ENCODE data around the gene WWC2. TPM values are rescaled to one million over a fixed set of nuclear protein-coding genes. Genes with fewer than 3 reads are reported as not detected.

WWC2 gene
- total RNA-seq, 2 experiments from 2014 or later: not detected

GRCh38 chr4:183285886-183286285 lies 186.8 kb downstream of the WWC2 start:
- Histone ChIP-seq H3K27ac (ENCODE audit: low read depth, low read length, poor library complexity, severe bottlenecking) (no peak overlapping the region), H3K4me1 (ENCODE audit: insufficient read depth, low read length, poor library complexity, severe bottlenecking) (no peaks in the 10 kb centered on the region), H3K36me3 (ENCODE audit: insufficient read depth, low read length) (no peaks in the 10 kb centered on the region), H3K9me3 (ENCODE audit: low read length) (no peaks in the 10 kb centered on the region), H2AFZ (ENCODE audit: low read length) (no peak overlapping the region), H3K4me2 (ENCODE audit: low read length) (no peak overlapping the region), H3K4me3 (ENCODE audit: low read depth, low read length, poor library complexity, severe bottlenecking) (no peak overlapping the region), H4K20me1 (ENCODE audit: insufficient read depth, low read length) (no peaks in the 10 kb centered on the region), H3K79me2 (ENCODE audit: insufficient read depth, low read depth, low read length) (no peaks in the 10 kb centered on the region), H3K9me2 (ENCODE audit: insufficient read depth, low read length) (no peaks in the 10 kb centered on the region)
- CTCF ChIA-PET (ENCODE audit: unreplicated experiment): no interaction called here
- no peak for DNase-seq (ENCODE audit: low spot score)
- TF ChIP-seq CTCF (conservative IDR thresholded peaks at IDR 0.05; ENCODE audit: low read length): no peak
- TF ChIP-seq EZH2phosphoT487 (IDR thresholded peaks at IDR 0.05; ENCODE audit: borderline replicate concordance, low read depth, low read length): no peak
- intact Hi-C loops (cut with micrococcal nuclease; ENCODE audit: unreplicated experiment): no loop called here
- POLR2A ChIA-PET: no interaction called here
- BruUV-seq (replicated peaks): no TSS peak

- POLR2A ChIA-PET: no interaction called here
- CTCF ChIA-PET (ENCODE audit: unreplicated experiment): no interaction called here
- no peaks in the 10 kb centered on the region for H3K79me2 ChIP-seq (ENCODE audit: insufficient read depth, low read depth, low read length)
- no peaks in the 10 kb centered on the region for H3K4me1 ChIP-seq (ENCODE audit: insufficient read depth, low read length, poor library complexity, severe bottlenecking)
- intact Hi-C loops (cut with micrococcal nuclease; ENCODE audit: unreplicated experiment): no loop called here
- DNase-seq (ENCODE audit: low spot score): no peak
- H3K27ac ChIP-seq (ENCODE audit: low read depth, low read length, poor library complexity, severe bottlenecking): no peak overlapping the region
- TF ChIP-seq EZH2phosphoT487 (IDR thresholded peaks at IDR 0.05; ENCODE audit: borderline replicate concordance, low read depth, low read length): no peak
- no peak for TF ChIP-seq CTCF (conservative IDR thresholded peaks at IDR 0.05; ENCODE audit: low read length)
- no peaks in the 10 kb centered on the region for H3K36me3 ChIP-seq (ENCODE audit: insufficient read depth, low read length)
- no peaks in the 10 kb centered on the region for H3K9me2 ChIP-seq (ENCODE audit: insufficient read depth, low read length)
- no peak overlapping the region for H3K4me2 ChIP-seq (ENCODE audit: low read length)
- no peak overlapping the region for H3K4me3 ChIP-seq (ENCODE audit: low read depth, low read length, poor library complexity, severe bottlenecking)
- no peaks in the 10 kb centered on the region for H3K9me3 ChIP-seq (ENCODE audit: low read length)
- no peaks in the 10 kb centered on the region for H4K20me1 ChIP-seq (ENCODE audit: insufficient read depth, low read length)
- BruUV-seq (replicated peaks): no TSS peak
- H2AFZ ChIP-seq (ENCODE audit: low read length): no peak overlapping the region
Measured at GRCh38 chr4:183286590-183287308, 187.7 kb downstream of the WWC2 start.

- no peak for DNase-seq (ENCODE audit: low spot score)
- Histone ChIP-seq H2AFZ (ENCODE audit: low read length) (no peak overlapping the region), H3K4me3 (ENCODE audit: low read depth, low read length, poor library complexity, severe bottlenecking) (no peak overlapping the region), H3K4me2 (ENCODE audit: low read length) (no peak overlapping the region), H4K20me1 (ENCODE audit: insufficient read depth, low read length) (no peaks in the 10 kb centered on the region), H3K79me2 (ENCODE audit: insufficient read depth, low read depth, low read length) (no peaks in the 10 kb centered on the region), H3K4me1 (ENCODE audit: insufficient read depth, low read length, poor library complexity, severe bottlenecking) (no peaks in the 10 kb centered on the region), H3K27ac (ENCODE audit: low read depth, low read length, poor library complexity, severe bottlenecking) (no peak overlapping the region), H3K9me2 (ENCODE audit: insufficient read depth, low read length) (no peaks in the 10 kb centered on the region), H3K9me3 (ENCODE audit: low read length) (no peaks in the 10 kb centered on the region), H3K36me3 (ENCODE audit: insufficient read depth, low read length) (no peaks in the 10 kb centered on the region)
- intact Hi-C loops (cut with micrococcal nuclease; ENCODE audit: unreplicated experiment): no loop called here
- TF ChIP-seq CTCF (conservative IDR thresholded peaks at IDR 0.05; ENCODE audit: low read length): no peak
- no peak for TF ChIP-seq EZH2phosphoT487 (IDR thresholded peaks at IDR 0.05; ENCODE audit: borderline replicate concordance, low read depth, low read length)
- ChIA-PET POLR2A (no interaction called here), CTCF (ENCODE audit: unreplicated experiment) (no interaction called here)
- BruUV-seq (replicated peaks): no TSS peak
Measured at GRCh38 chr4:183287309-183287659, 188.2 kb downstream of the WWC2 start.
